BLaER1 treated with 17β-estradiol and CSF1 and Interleukin-3, amounts not matched to agents 10 nM and 100 nM (cell line): Measurements from ENCODE around the gene SORT1.
A peak's percentile ranks its signal among the peaks of the same experiment; 100 is the strongest.
"Not testable (repeated sequence)": the region's sequence is repeated elsewhere in the genome, so short reads cannot be mapped to it uniquely, and the experiment has no call there.

ENCODE experiments used
- H3K27ac ChIP-seq, 11 experiments: shearing (Covaris generic); formaldehyde crosslinking; 2 replicates each; pipeline ENCODE4 v1.8.1; 2022
- H3K27me3 ChIP-seq, 11 experiments: shearing (Covaris generic); formaldehyde crosslinking; 2 replicates each; pipeline ENCODE4 v1.8.1; 2022
- H3K36me3 ChIP-seq, 11 experiments: shearing (Covaris generic); formaldehyde crosslinking; 2 replicates each; pipeline ENCODE4 v1.8.1; 2022
- H3K4me1 ChIP-seq, 10 experiments: shearing (Covaris generic); formaldehyde crosslinking; 2 replicates each; pipeline ENCODE4 v1.8.1; 2022
- H3K4me2 ChIP-seq, 11 experiments: shearing (Covaris generic); formaldehyde crosslinking; 2 replicates each; pipeline ENCODE4 v1.8.1; 2022
- H3K4me3 ChIP-seq, 10 experiments: shearing (Covaris generic); formaldehyde crosslinking; 2 replicates each; pipeline ENCODE4 v1.8.1; 2022
- H3K9ac ChIP-seq, 11 experiments: shearing (Covaris generic); formaldehyde crosslinking; 2 replicates each; pipeline ENCODE4 v1.8.1; 2022
- H3K9me3 ChIP-seq, 11 experiments: shearing (Covaris generic); formaldehyde crosslinking; replicated peaks in 1 of 11; 2 replicates each; pipeline ENCODE4 v1.8.1; 2022
- H4K20me1 ChIP-seq, 11 experiments: shearing (Covaris generic); formaldehyde crosslinking; 2 replicates each; pipeline ENCODE4 v1.8.1; 2022
- Cebpa-rat ChIP-seq, 11 experiments: shearing (Covaris generic); IDR thresholded peaks; 2 replicates each; pipeline ENCODE4 v1.8.1; 2022

SORT1 gene

DNA sequence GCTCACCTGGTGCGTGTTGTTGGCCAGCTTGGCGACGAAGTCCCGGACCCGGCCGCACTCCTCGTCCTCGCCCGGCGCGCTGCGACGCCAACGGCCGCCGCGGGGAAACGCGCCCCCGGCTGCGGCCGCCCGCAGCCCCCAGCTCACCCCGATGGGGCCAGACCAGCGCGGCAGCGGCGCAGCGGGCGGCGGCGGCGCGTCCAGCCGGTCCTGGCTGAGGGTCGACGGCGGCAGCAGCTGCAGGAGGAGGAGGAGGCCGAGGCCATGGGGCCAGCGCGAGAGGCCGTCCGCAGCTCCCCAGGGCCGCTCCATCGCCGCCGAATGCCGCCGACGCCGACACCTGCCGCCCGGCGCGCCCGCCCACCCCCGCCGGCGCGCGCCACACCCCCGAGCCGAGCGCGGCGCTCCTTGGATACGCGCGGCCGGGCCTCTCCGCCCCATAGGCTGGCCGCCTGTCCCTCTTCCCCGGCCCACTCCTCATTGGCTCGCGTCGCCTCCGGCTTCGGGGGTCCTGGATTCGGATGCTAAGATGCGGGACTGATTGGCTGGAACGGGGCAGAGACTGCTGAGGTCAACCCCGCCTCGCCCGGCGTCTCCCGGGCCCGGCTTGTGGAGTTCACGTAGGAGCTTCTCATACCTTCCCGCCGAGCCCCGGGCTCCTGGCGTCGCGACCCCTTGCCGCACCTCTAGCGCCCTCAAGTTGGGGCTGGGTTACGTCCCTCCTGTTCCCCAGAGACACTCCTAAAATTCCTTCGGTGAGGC, at the start of gene SORT1:
Gene SORT1, minus strand, starts transcription at position 338 of the 762 bp plus-strand sequence. Its CDS starts 26 bp downstream, at position 312.
- Histone ChIP-seq H4K20me1 (peaks cover 0 to 10% (median 4%) of the 10 kb centered on the region in 11 experiments; a peak in 7 of 22 replicates), H3K4me2 (peak within 1 kb of the TSS; percentile 87 to 99 (median 97)), H3K4me1 (peaks cover 34 to 59% (median 51%) of the 10 kb centered on the region in 10 experiments), H3K36me3 (peaks cover 17 to 30% (median 28%) of the 10 kb centered on the region in 11 experiments), H3K4me3 (peak within 1 kb of the TSS; percentile 75 to 93 (median 86)), H3K9me3 (no peaks in the 10 kb centered on the region), H3K27ac (peak within 1 kb of the TSS; percentile 46 to 85 (median 71); a peak in 21 of 22 replicates), H3K27me3 (peaks cover 0 to 36% (median 31%) of the 10 kb centered on the region in 11 experiments; a peak in 20 of 22 replicates), H3K9ac (peak within 1 kb of the TSS; percentile 73 to 88 (median 83))
- TF ChIP-seq Cebpa-rat (IDR thresholded peaks at IDR 0.05): no peak

DNA sequence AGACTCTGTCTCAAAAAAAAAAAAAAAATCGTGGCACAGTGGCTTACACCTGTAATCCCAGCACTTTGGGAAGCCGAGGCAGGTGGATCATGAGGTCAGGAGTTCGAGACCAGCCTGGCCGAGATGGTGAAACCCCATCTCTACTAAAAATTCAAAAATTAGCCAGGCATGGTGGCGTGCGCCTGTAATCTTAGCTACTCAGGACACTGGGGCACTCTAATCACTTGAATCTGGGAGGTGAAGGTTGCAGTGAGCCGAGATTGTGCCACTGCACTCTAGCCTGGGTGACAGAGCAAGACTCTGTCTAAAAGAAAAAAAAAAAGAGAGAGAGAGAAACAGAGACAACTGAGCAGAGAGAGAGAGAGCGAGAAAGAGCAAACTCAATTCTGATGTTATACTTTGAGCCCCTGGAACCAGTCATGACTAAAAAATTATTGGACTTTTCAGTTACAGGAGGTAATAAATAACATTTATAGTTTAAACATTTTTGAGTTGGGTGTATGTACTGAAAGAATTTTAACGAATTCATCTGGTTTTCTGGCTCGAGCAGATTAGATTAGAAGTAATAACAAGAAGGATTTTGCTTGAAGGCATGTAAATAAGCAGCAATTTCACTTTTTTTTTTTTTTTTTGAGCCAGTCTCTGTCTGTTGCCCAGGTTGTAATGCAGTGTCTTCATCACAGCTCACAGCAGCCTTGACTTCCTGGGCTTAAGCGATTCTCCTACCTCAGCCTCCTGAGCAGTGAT, 48.4 kb upstream of the SORT1 start:
- not testable (repeated sequence) for H3K36me3 ChIP-seq, H3K4me3 ChIP-seq, H3K27me3 ChIP-seq, H4K20me1 ChIP-seq, H3K9ac ChIP-seq, H3K4me2 ChIP-seq, H3K4me1 ChIP-seq, H3K9me3 ChIP-seq, H3K27ac ChIP-seq

DNA sequence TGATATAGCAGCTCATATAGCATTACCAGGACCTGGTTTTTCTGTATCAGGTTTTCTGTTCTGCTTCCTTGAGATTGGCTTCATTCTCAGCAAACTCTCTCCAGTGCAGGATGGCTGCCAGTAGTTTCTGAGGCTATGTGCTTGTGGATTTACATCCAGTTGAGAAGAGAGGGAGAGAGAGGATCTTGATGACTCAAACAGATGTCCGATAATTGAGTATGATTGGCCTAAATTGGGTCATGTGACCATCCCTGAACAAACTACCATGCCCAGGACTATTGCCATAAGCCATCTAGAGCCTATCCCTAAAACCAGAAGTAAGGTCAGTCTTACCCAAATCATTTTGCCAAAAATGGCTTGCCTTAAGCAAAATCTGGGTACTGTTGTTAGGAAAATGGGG, 46.6 kb upstream of the SORT1 start:
- H3K4me3 ChIP-seq: no peak overlapping the region
- H4K20me1 ChIP-seq: no peaks in the 10 kb centered on the region
- H3K9ac ChIP-seq: no peak overlapping the region
- peaks cover 0 to 5% (median 0%) of the 10 kb centered on the region in 11 experiments; a peak in 1 of 22 replicates for H3K9me3 ChIP-seq
- TF ChIP-seq Cebpa-rat (IDR thresholded peaks at IDR 0.05): no peak
- H3K4me1 ChIP-seq: peaks cover 0 to 13% (median 0%) of the 10 kb centered on the region in 10 experiments; a peak in 6 of 20 replicates
- H3K27ac ChIP-seq: no peak overlapping the region
- no peaks in the 10 kb centered on the region for H3K27me3 ChIP-seq
- no peaks in the 10 kb centered on the region for H3K36me3 ChIP-seq
- H3K4me2 ChIP-seq: no peak overlapping the region

DNA sequence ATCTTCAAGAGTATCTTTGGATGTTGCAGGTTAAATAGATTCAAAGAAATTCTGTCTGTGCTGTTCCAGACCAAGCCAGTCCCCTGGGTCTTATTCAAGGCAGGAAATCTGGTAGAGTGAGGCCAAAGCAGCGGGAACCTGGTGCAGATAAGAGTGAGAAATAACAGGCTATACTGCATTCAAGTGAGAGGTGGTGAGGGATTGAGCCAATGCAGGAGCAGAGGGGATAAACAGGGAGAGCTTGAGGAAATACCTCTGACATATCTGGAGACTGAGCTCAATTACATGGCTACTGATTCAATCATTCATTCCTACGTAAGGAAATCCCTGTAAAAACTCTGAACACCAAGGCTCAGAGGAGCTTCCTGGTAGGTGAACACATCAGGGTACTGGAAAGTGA, 45.8 kb upstream of the SORT1 start:
- H3K27ac ChIP-seq: no peak overlapping the region

DNA sequence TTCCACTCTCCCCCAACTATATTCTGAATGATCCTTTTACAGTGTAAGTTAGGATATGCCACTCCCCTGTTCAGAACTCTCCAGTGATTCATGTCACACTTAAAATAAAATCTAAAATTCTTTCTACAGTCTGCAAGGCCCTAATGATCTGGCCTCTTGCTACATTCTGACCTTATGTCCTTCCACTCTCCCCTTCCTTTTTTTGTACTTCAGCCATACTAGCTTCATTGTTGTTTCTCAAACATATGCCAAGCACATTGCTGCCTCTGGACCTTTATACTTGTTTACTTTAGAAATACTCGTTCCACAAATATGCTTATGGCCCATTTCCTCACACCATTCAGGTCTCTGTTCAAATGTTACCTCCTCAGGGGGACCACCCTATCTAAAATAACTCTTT, 43.4 kb upstream of the SORT1 start:
- TF ChIP-seq Cebpa-rat (IDR thresholded peaks at IDR 0.05): no peak

More for the DNA sequence above, 45.8 kb upstream of the SORT1 start:
- H3K9ac ChIP-seq: no peak overlapping the region
- no peak overlapping the region for H3K4me2 ChIP-seq
- H4K20me1 ChIP-seq: no peaks in the 10 kb centered on the region
- no peak for TF ChIP-seq Cebpa-rat (IDR thresholded peaks at IDR 0.05)
- peaks cover 0 to 22% (median 4%) of the 10 kb centered on the region in 10 experiments; a peak in 8 of 20 replicates for H3K4me1 ChIP-seq
- no peak overlapping the region for H3K4me3 ChIP-seq
- peaks cover 0 to 5% (median 0%) of the 10 kb centered on the region in 11 experiments; a peak in 1 of 22 replicates for H3K9me3 ChIP-seq
- no peaks in the 10 kb centered on the region for H3K27me3 ChIP-seq
- no peaks in the 10 kb centered on the region for H3K36me3 ChIP-seq

DNA sequence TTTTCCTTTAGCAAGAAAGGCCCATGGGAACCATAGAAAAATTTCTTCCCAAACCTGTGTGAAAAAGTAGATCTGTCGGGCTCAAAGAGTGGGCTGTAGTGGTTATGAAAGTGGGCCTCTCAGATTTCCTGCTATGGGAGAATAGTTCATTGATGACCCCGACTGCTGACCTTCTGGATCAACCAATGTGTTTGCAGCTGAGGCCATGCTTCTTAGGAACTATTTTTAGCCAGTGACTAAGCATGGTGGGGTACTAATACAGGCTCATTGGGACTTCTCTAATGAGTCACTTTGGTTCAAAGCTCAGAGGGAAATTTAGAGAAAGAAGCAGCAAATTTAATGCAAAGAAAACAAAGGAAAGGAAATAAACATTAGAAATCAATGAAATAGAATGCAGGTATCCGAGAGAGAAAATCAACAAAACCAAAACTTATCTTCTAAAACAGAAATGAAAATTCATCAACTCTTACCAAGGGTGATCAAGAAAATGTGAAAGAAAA, 41.1 kb upstream of the SORT1 start:
- Histone ChIP-seq H3K4me2 (peak overlapping the region in 6 of 11 experiments; percentile 8 to 74 (median 50); a peak in 10 of 22 replicates), H3K4me1 (peaks cover 0 to 26% (median 4%) of the 10 kb centered on the region in 10 experiments; a peak in 8 of 20 replicates), H3K36me3 (no peaks in the 10 kb centered on the region), H4K20me1 (no peaks in the 10 kb centered on the region), H3K9me3 (peaks cover 12 to 25% (median 16%) of the 10 kb centered on the region in 11 experiments), H3K9ac (no peak overlapping the region), H3K27me3 (no peaks in the 10 kb centered on the region), H3K27ac (peak overlapping the region in 2 of 11 experiments; percentile 38 to 46; a peak in 4 of 22 replicates), H3K4me3 (no peak overlapping the region)
- no peak for TF ChIP-seq Cebpa-rat (IDR thresholded peaks at IDR 0.05)

More for the DNA sequence above, 43.4 kb upstream of the SORT1 start:
- Histone ChIP-seq H3K9me3 (peaks cover 0 to 5% (median 0%) of the 10 kb centered on the region in 11 experiments; a peak in 1 of 22 replicates), H3K27me3 (no peaks in the 10 kb centered on the region), H3K4me3 (no peak overlapping the region), H3K9ac (no peak overlapping the region), H4K20me1 (no peaks in the 10 kb centered on the region), H3K4me1 (peaks cover 0 to 26% (median 4%) of the 10 kb centered on the region in 10 experiments; a peak in 8 of 20 replicates), H3K4me2 (no peak overlapping the region), H3K36me3 (no peaks in the 10 kb centered on the region), H3K27ac (no peak overlapping the region)

DNA sequence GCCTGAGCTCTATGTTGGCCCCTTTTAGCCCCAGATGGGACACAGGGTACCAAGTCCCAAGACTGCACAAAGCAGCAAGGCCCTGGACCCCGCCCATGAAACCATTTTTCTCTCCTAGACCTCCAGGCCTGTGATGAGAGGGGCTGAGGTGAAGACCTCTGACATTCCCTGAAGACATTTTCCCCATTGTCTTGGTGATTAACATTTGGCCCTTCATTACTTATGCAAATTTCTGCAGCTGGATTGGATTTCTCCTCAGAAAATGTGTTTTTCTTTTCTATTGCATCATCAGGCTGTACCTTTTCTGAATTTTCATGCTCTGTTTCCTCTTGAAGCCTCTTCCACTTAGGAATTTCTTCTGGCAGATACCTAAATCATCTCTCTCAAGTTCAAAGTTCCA, 36.8 kb upstream of the SORT1 start:
- no peak overlapping the region for H3K4me3 ChIP-seq
- no peak overlapping the region for H3K27ac ChIP-seq
- H3K27me3 ChIP-seq: no peaks in the 10 kb centered on the region
- no peaks in the 10 kb centered on the region for H4K20me1 ChIP-seq
- no peaks in the 10 kb centered on the region for H3K36me3 ChIP-seq
- peaks cover 0 to 15% (median 4%) of the 10 kb centered on the region in 10 experiments; a peak in 8 of 20 replicates for H3K4me1 ChIP-seq
- H3K9me3 ChIP-seq: peaks cover 20 to 31% (median 27%) of the 10 kb centered on the region in 11 experiments
- no peak; a peak in 1 of 22 replicates for TF ChIP-seq Cebpa-rat (IDR thresholded peaks at IDR 0.05)
- no peak overlapping the region for H3K9ac ChIP-seq
- H3K4me2 ChIP-seq: no peak overlapping the region

DNA sequence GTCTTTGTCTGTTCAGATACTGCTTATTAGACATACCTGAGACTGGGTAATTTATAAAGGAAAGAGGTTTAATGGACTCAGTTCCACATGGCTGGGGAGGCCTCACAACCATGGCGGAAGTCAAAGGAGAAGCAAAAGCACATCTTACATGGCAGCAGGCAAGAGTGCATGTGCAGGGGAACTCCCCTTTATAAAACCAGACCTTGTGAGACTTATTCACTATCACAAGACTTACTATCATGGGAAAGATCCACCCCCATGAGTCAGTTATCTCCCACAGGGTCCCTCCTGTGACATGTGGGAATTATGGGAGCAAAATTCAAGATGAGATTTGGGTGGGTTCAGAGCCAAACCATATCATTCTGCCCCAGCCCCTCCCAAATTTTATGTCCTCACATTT, 35.6 kb upstream of the SORT1 start:
- no peak for TF ChIP-seq Cebpa-rat (IDR thresholded peaks at IDR 0.05)
- no peak overlapping the region for H3K27ac ChIP-seq
- H3K4me3 ChIP-seq: no peak overlapping the region
- H3K36me3 ChIP-seq: no peaks in the 10 kb centered on the region
- no peaks in the 10 kb centered on the region for H4K20me1 ChIP-seq
- H3K9me3 ChIP-seq: peaks cover 20 to 31% (median 27%) of the 10 kb centered on the region in 11 experiments
- no peaks in the 10 kb centered on the region for H3K27me3 ChIP-seq
- H3K9ac ChIP-seq: no peak overlapping the region
- H3K4me1 ChIP-seq: peaks cover 0 to 3% (median 0%) of the 10 kb centered on the region in 10 experiments; a peak in 7 of 20 replicates
- H3K4me2 ChIP-seq: no peak overlapping the region

DNA sequence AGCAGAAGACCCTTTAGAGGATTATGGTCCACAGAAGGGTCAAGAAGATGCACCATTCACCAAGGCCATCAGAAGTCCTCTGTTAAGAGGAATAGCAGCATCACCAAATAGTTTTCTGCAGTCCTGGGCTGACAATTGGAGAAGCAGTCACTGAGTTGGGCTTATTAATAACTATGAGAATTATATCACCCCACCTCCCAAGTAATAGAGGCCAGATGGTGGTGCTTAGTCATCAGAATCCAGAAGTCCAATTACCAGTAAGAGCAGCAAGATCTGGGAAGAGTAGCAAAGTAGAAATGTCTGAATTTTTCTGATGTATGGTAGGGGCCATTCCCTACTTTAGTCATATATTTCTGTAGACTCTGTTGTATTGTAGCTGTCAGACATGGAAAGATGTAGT, 34.6 kb upstream of the SORT1 start:
- no peak overlapping the region for H3K27ac ChIP-seq
- no peak for TF ChIP-seq Cebpa-rat (IDR thresholded peaks at IDR 0.05)
- no peak overlapping the region for H3K4me2 ChIP-seq
- no peaks in the 10 kb centered on the region for H3K36me3 ChIP-seq
- no peaks in the 10 kb centered on the region for H3K27me3 ChIP-seq
- H4K20me1 ChIP-seq: no peaks in the 10 kb centered on the region
- no peak overlapping the region for H3K9ac ChIP-seq
- no peak overlapping the region for H3K4me3 ChIP-seq
- H3K9me3 ChIP-seq: peaks cover 20 to 31% (median 27%) of the 10 kb centered on the region in 11 experiments
- peaks cover 4 to 7% (median 5%) of the 10 kb centered on the region in 10 experiments; a peak in 19 of 20 replicates for H3K4me1 ChIP-seq
